IMR-90 (cell line): ENCODE results near the gene PLBD2. TPM values are rescaled to one million over a fixed set of nuclear protein-coding genes. Genes with fewer than 3 reads are reported as not detected.

Experiments
- ATAC-seq: fragments of 200-7000 bp; cut with Tn5 transposase; 2 replicates; pipeline ENCODE4 v1.9.1; 2020; ENCODE audit warnings: low read depth, mild to moderate bottlenecking, moderate library complexity
- BruUV-seq: library from RNA; stranded (reverse); fragments of 400-500 nt; replicated peaks from 2 replicates; lab custom pipeline; 2021; lab: Mats Ljungman, UMichigan
- CTCF ChIA-PET: fragments of 300-600 bp; formaldehyde crosslinking; extraction: SDS; loops from one replicate; lab custom pipeline; 2021; ENCODE audit warnings: antibody characterized with exemption; lab: Yijun Ruan, JAX
- POLR2A ChIA-PET: fragments of 300-600 bp; sonication (Branson Sonifier 250); formaldehyde crosslinking; loops from one replicate; lab custom pipeline; 2022; ENCODE audit warnings: antibody characterized with exemption; ENCODE audit not compliant: unreplicated experiment; lab: Charles Lee
- DNase-seq: peaks from one replicate; pipeline ENCODE4 v3.0.0; 2013
- H2AFZ ChIP-seq: replicated peaks from 2 replicates; pipeline ENCODE3; 2013; ENCODE audit warnings: low read length, mild to moderate bottlenecking; ENCODE audit not compliant: poor library complexity
- H2AK5ac ChIP-seq: 2 replicates; pipeline ENCODE4 v1.6.1; 2013; ENCODE audit warnings: low read depth, low read length, inconsistent platforms
- H2AK9ac ChIP-seq: replicated peaks from 2 replicates; pipeline ENCODE3; 2013; ENCODE audit warnings: mild to moderate bottlenecking, low read depth, low read length, moderate library complexity; ENCODE audit not compliant: poor library complexity
- H2BK120ac ChIP-seq: 2 replicates; pipeline ENCODE4 v1.6.1; 2013; ENCODE audit warnings: low read depth, low read length, inconsistent platforms
- H2BK15ac ChIP-seq: 3 replicates; pipeline ENCODE4 v1.6.1; 2013; ENCODE audit warnings: low read depth, low read length, inconsistent platforms
- H2BK20ac ChIP-seq: 2 replicates; pipeline ENCODE4 v1.6.1; 2013; ENCODE audit warnings: low read depth, mild to moderate bottlenecking, inconsistent platforms, low read length, moderate library complexity
- H2BK5ac ChIP-seq: 2 replicates; pipeline ENCODE4 v1.6.1; 2013; ENCODE audit warnings: mild to moderate bottlenecking, low read depth, low read length, inconsistent platforms; ENCODE audit not compliant: poor library complexity, severe bottlenecking
- H3K14ac ChIP-seq: replicated peaks from 2 replicates; pipeline ENCODE4 v1.6.1; 2013; ENCODE audit warnings: low read depth, low read length, inconsistent platforms
- H3K18ac ChIP-seq: 2 replicates; pipeline ENCODE4 v1.6.1; 2013; ENCODE audit warnings: low read depth, low read length, control low read depth
- H3K23ac ChIP-seq: 2 replicates; pipeline ENCODE4 v1.6.1; 2013; ENCODE audit warnings: low read depth, low read length, inconsistent platforms
- H3K27ac ChIP-seq: 2 replicates; pipeline ENCODE4 v1.5.1; 2013; ENCODE audit warnings: mild to moderate bottlenecking, control low read depth, low read length; ENCODE audit not compliant: insufficient read depth
- H3K27me3 ChIP-seq: 2 replicates; pipeline ENCODE4 v1.6.1; 2013; ENCODE audit warnings: low read length; ENCODE audit not compliant: control insufficient read depth, insufficient read depth
- H3K36me3 ChIP-seq: 2 replicates; pipeline ENCODE4 v1.6.1; 2013; ENCODE audit warnings: low read length, mixed read lengths; ENCODE audit not compliant: control insufficient read depth, insufficient read depth
- H3K4ac ChIP-seq: 2 replicates; pipeline ENCODE4 v1.6.1; 2013; ENCODE audit warnings: low read depth, low read length, inconsistent platforms
- H3K4me1 ChIP-seq: 2 replicates; pipeline ENCODE4 v1.6.1; 2013; ENCODE audit warnings: low read length, mixed read lengths; ENCODE audit not compliant: control insufficient read depth, insufficient read depth
- H3K4me2 ChIP-seq: 2 replicates; pipeline ENCODE4 v1.6.1; 2013; ENCODE audit warnings: low read depth, mild to moderate bottlenecking, control low read depth, low read length, moderate library complexity
- H3K4me3 ChIP-seq: 2 replicates; pipeline ENCODE4 v1.5.1; 2013; ENCODE audit warnings: low read depth, mild to moderate bottlenecking, control low read depth, low read length, moderate library complexity; ENCODE audit not compliant: insufficient read depth
- H3K56ac ChIP-seq: 2 replicates; pipeline ENCODE4 v1.6.1; 2013; ENCODE audit warnings: low read length, inconsistent platforms; ENCODE audit not compliant: insufficient read depth; ENCODE audit errors: extremely low read depth
- H3K79me1 ChIP-seq, 2 experiments: 2 replicates each; pipeline ENCODE4 v1.6.1; 2013; ENCODE audit warnings: low read length in 2 of 2, inconsistent platforms in 1 of 2, low read depth in 1 of 2
- H3K9ac ChIP-seq: 2 replicates; pipeline ENCODE4 v1.6.1; 2013; ENCODE audit warnings: low read depth, low read length, control low read depth
- H3K9me1 ChIP-seq: 2 replicates; pipeline ENCODE4 v1.6.1; 2013; ENCODE audit warnings: low read length, inconsistent platforms; ENCODE audit not compliant: insufficient read depth
- H3K9me3 ChIP-seq: 2 replicates; pipeline ENCODE4 v1.6.1; 2013; ENCODE audit warnings: low read length; ENCODE audit not compliant: control insufficient read depth, insufficient read depth
- H4K20me1 ChIP-seq: 2 replicates; pipeline ENCODE4 v1.6.1; 2013; ENCODE audit warnings: low read length, inconsistent platforms; ENCODE audit not compliant: insufficient read depth
- H4K5ac ChIP-seq: 2 replicates; pipeline ENCODE4 v1.6.1; 2013; ENCODE audit warnings: mild to moderate bottlenecking, low read depth, low read length, control low read depth
- H4K8ac ChIP-seq, 2 experiments: 2 replicates each; pipeline ENCODE4 v1.6.1; 2013; ENCODE audit warnings: low read depth in 2 of 2, low read length in 2 of 2, control low read depth in 1 of 2, inconsistent platforms in 1 of 2
- H4K91ac ChIP-seq: 2 replicates; pipeline ENCODE4 v1.6.1; 2013; ENCODE audit warnings: low read depth, low read length, inconsistent platforms; ENCODE audit not compliant: insufficient read depth
- BHLHE40 ChIP-seq: fragments of 150-350 bp; IDR thresholded peaks from 2 replicates; pipeline ENCODE4 v1.6.1; 2016; ENCODE audit warnings: mild to moderate bottlenecking, low read depth, low read length
- CEBPB ChIP-seq: IDR thresholded peaks from 2 replicates; pipeline ENCODE4 v1.6.1; 2012; ENCODE audit warnings: low read depth, low read length, improper control_type of control experiment
- FOS ChIP-seq: fragments of 150-350 bp; IDR thresholded peaks from 2 replicates; pipeline ENCODE4 v1.6.1; 2016; ENCODE audit warnings: low read depth, low read length
- MAFK ChIP-seq: IDR thresholded peaks from 2 replicates; pipeline ENCODE4 v1.6.1; 2012; ENCODE audit warnings: low read depth, low read length, improper control_type of control experiment
- MAZ ChIP-seq: IDR thresholded peaks from 2 replicates; pipeline ENCODE4 v1.6.1; 2012; ENCODE audit warnings: low read depth, mild to moderate bottlenecking, low read length, improper control_type of control experiment, moderate library complexity, borderline replicate concordance
- MXI1 ChIP-seq: IDR thresholded peaks from 2 replicates; pipeline ENCODE4 v1.6.1; 2012; ENCODE audit warnings: low read depth, mild to moderate bottlenecking, low read length, moderate library complexity, borderline replicate concordance
- POLR2A ChIP-seq: IDR thresholded peaks from 2 replicates; pipeline ENCODE4 v1.6.1; 2012; ENCODE audit warnings: mild to moderate bottlenecking, low read depth, low read length
- RAD21 ChIP-seq: IDR thresholded peaks from 2 replicates; pipeline ENCODE4 v1.6.1; 2012; ENCODE audit warnings: low read length, improper control_type of control experiment
- RCOR1 ChIP-seq: IDR thresholded peaks from 2 replicates; pipeline ENCODE4 v1.6.1; 2012; ENCODE audit warnings: mild to moderate bottlenecking, low read length, improper control_type of control experiment; ENCODE audit not compliant: insufficient replicate concordance
- RFX5 ChIP-seq: IDR thresholded peaks from 2 replicates; pipeline ENCODE4 v1.8.0; 2012; ENCODE audit warnings: low read depth, mild to moderate bottlenecking, low read length, moderate library complexity
- WGBS, 2 experiments: methylation state at CpG; one replicate each; pipeline versions ENCODE4 v1.1.5 to v1.1.7; 2013; ENCODE audit warnings: missing lambda C conversion rate in 2 of 2; ENCODE audit not compliant: insufficient read length in 1 of 2; ENCODE audit errors: extremely low coverage in 2 of 2; 5-methylcytosine and 5-hydroxymethylcytosine counted together
- dilution Hi-C: fragments of 300-500 bp; cut with HindIII; formaldehyde crosslinking; loops from one replicate; pipeline ENCODE4 v1.14.3; 2018; ENCODE audit warnings: low sequenced_read_pairs; ENCODE audit not compliant: unreplicated experiment
- in situ Hi-C: fragments of 300-500 bp; cut with MboI; formaldehyde crosslinking; loops from 3 replicates; pipeline ENCODE4 v1.14.3; 2019; ENCODE audit warnings: low sequenced_read_pairs, inconsistent platforms, mixed read lengths
- intact Hi-C: fragments of 100-400 bp; cut with micrococcal nuclease; formaldehyde crosslinking; loops from 2 replicates; pipeline ENCODE4 v1.10.0; 2022
- polyA plus RNA-seq, 3 experiments: library from polyadenylated mRNA; depleted of rRNA; stranded (reverse); fragments of >200 nt; gene quantifications; 2 replicates each; pipeline ENCODE4 v1.2.3, GENCODE V29; 2012; ENCODE audit warnings: low replicate concordance in 1 of 3
- total RNA-seq: library from RNA; depleted of rRNA; stranded (reverse); fragments of >200 nt; gene quantifications from 2 replicates; pipeline ENCODE4 v1.2.3, GENCODE V29; 2012
- TF ChIP-seq, protein P1 (sequence below): fragments of 150-350 bp; IDR thresholded peaks from 2 replicates; pipeline ENCODE4 v1.6.1; 2016; ENCODE audit warnings: low read depth, mild to moderate bottlenecking, low read length, moderate library complexity, borderline replicate concordance

PLBD2 gene
- total and polyA plus RNA-seq, 2 of the 4 experiments (the other 2 are of a cell fraction) = 7.3 to 44.5 TPM

DNA sequence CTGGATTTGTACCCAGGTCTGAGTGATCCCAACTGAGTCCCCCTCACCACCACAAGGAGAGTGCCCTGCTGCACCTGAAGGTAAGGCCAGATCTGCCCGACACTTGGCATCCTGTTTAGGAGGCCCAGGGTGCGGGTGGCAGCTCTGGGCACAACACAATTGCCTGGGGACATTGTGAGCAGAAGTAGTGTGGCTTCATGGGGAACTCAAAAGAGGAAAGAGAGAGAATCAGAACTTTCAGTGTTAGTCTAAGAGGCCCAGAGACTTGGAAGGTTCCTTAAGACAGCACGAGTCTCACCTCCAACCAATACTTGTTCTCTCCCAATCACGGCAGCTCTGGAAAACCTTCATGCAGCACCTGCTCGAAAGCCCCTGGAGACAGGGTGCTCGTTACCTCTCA, 16.9 kb upstream of the PLBD2 start:
- Histone ChIP-seq H3K4ac (no peak overlapping the region), H3K14ac (no peak overlapping the region), H4K91ac (no peak overlapping the region), H3K27ac (no peak overlapping the region), H3K9me3 (no peaks in the 10 kb centered on the region), H2BK15ac (no peak overlapping the region), H2AK9ac (no peak overlapping the region), H2AK5ac (no peak overlapping the region), H3K18ac (no peak overlapping the region), H2BK5ac (no peak overlapping the region), H4K20me1 (no peaks in the 10 kb centered on the region), H2AFZ (no peak overlapping the region), H3K27me3 (peaks cover 7% of the 10 kb centered on the region), H4K5ac (no peak overlapping the region), H3K9me1 (no peaks in the 10 kb centered on the region), H3K9ac (no peak overlapping the region), H3K23ac (no peak overlapping the region), H3K4me1 (no peaks in the 10 kb centered on the region), H3K4me2 (no peak overlapping the region), H2BK20ac (no peak overlapping the region), H3K36me3 (no peaks in the 10 kb centered on the region), H2BK120ac (no peak overlapping the region), H3K4me3 (no peak overlapping the region), H3K56ac (no peak overlapping the region), H3K79me1 (no peaks in the 10 kb centered on the region), H4K8ac (no peak overlapping the region)
- no TSS peak for BruUV-seq
- DNase-seq = no peak
- in situ Hi-C loops = no loop called here
- ChIA-PET POLR2A (no interaction called here), CTCF (no interaction called here)
- no peak for TF ChIP-seq MXI1
- TF ChIP-seq RFX5 = no peak
- no peak for TF ChIP-seq POLR2A
- TF ChIP-seq CEBPB = no peak
- no peak for TF ChIP-seq MAFK
- TF ChIP-seq, protein P1, sequence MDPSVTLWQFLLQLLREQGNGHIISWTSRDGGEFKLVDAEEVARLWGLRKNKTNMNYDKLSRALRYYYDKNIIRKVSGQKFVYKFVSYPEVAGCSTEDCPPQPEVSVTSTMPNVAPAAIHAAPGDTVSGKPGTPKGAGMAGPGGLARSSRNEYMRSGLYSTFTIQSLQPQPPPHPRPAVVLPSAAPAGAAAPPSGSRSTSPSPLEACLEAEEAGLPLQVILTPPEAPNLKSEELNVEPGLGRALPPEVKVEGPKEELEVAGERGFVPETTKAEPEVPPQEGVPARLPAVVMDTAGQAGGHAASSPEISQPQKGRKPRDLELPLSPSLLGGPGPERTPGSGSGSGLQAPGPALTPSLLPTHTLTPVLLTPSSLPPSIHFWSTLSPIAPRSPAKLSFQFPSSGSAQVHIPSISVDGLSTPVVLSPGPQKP = no peak
- TF ChIP-seq RAD21 = no peak
- no peak for TF ChIP-seq RCOR1
- no peak for TF ChIP-seq BHLHE40
- TF ChIP-seq MAZ = no peak
- TF ChIP-seq FOS = no peak
- ATAC-seq = no peak
- no CpG with 5 or more reads among the region's 6 CpGs for WGBS, 2 experiments
- intact Hi-C loops = no loop called here
- dilution Hi-C loops = no loop called here
